ENCODE results near the gene MAGI1.

GRCh38 chr3:65946438-65946837 lies 92.3 kb downstream of the MAGI1 start:
- no peak for TF ChIP-seq GATA3 (IDR thresholded peaks at IDR 0.05; ENCODE audit: low read depth, low read length)
- TF ChIP-seq GATA2 (IDR thresholded peaks at IDR 0.05; ENCODE audit: low read depth, low read length) = no peak

All from SH-SY5Y (cell line).